HG03159 (cell line): ENCODE results near the gene NMUR1.

Experiments used
- ATAC-seq: cut with Tn5 transposase; IDR thresholded peaks from one replicate; pipeline ENCODE4 v1.9.1; 2021; ENCODE audit warnings: mild to moderate bottlenecking, moderate library complexity; ENCODE audit not compliant: unreplicated experiment

Gene NMUR1

GRCh38 chr2:231554327-231554726 lies 24.1 kb upstream of the NMUR1 start:
- no peak for ATAC-seq

- no peak for ATAC-seq
Measured at GRCh38 chr2:231552752-231553151, 22.5 kb upstream of the NMUR1 start.

- no peak for ATAC-seq
Measured at GRCh38 chr2:231549446-231550239, 19.4 kb upstream of the NMUR1 start.

- ATAC-seq, result no peak
Measured at GRCh38 chr2:231548752-231549151, 18.5 kb upstream of the NMUR1 start.

GRCh38 chr2:231547315-231548110 lies 17.3 kb upstream of the NMUR1 start:
- no peak for ATAC-seq

- no peak for ATAC-seq
Measured at GRCh38 chr2:231546014-231546715, 15.9 kb upstream of the NMUR1 start.

GRCh38 chr2:231545105-231545902 lies 15.1 kb upstream of the NMUR1 start:
- peak; percentile 97 for ATAC-seq

GRCh38 chr2:231542136-231542535 lies 11.9 kb upstream of the NMUR1 start:
- ATAC-seq, result no peak

- ATAC-seq, result no peak
Measured at GRCh38 chr2:231541645-231542044, 11.4 kb upstream of the NMUR1 start.

- no peak for ATAC-seq
Measured at GRCh38 chr2:231539991-231540390, 9.7 kb upstream of the NMUR1 start.

GRCh38 chr2:231535961-231536360 lies 5.7 kb upstream of the NMUR1 start:
- ATAC-seq, result no peak

GRCh38 chr2:231533777-231534125 lies 3.5 kb upstream of the NMUR1 start:
- ATAC-seq, result no peak

GRCh38 chr2:231533086-231533776 lies 3.0 kb upstream of the NMUR1 start:
- no peak for ATAC-seq

GRCh38 chr2:231532756-231533035 lies 2.5 kb upstream of the NMUR1 start:
- no peak for ATAC-seq

- no peak for ATAC-seq
Measured at GRCh38 chr2:231531883-231532755, 1.9 kb upstream of the NMUR1 start.

- ATAC-seq, result no peak
Measured at GRCh38 chr2:231531466-231531865, 1.2 kb upstream of the NMUR1 start.

- ATAC-seq, result no peak
Measured at GRCh38 chr2:231528636-231529030, 1.6 kb downstream of the NMUR1 start.

GRCh38 chr2:231527955-231528635 lies 2.1 kb downstream of the NMUR1 start:
- ATAC-seq, result no peak

GRCh38 chr2:231527091-231527395 lies 3.2 kb downstream of the NMUR1 start:
- ATAC-seq, result no peak
